Activated CD4-positive, alpha-beta T cell treated with anti-CD3 and anti-CD28 coated beads, Interleukin-2, amount 50 U/mL, for 24 hours (primary cell): ENCODE data around the gene UROC1.

Experiments used
- DNase-seq, 2 donors: peaks; one replicate each; pipeline ENCODE4 v3.0.0-alpha.2; 2020; ENCODE audit warnings: low read depth in 1 of 2, low spot score in 1 of 2

The UROC1 gene

DNA sequence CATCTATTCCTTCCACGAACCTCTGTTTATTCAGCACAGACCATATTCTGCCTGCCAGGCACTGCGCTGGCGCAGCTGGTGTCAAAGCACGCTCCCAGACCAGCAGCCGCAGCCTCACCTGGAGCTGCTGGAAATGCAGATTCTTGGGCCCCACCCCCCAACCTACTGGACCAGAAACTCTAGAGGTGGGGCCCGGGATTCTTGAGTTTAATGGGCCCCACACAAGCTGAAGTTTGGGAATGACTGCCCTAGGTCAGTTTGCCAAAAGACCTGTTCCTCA, 13.4 kb upstream of the UROC1 start:
- DNase-seq = no peak

DNA sequence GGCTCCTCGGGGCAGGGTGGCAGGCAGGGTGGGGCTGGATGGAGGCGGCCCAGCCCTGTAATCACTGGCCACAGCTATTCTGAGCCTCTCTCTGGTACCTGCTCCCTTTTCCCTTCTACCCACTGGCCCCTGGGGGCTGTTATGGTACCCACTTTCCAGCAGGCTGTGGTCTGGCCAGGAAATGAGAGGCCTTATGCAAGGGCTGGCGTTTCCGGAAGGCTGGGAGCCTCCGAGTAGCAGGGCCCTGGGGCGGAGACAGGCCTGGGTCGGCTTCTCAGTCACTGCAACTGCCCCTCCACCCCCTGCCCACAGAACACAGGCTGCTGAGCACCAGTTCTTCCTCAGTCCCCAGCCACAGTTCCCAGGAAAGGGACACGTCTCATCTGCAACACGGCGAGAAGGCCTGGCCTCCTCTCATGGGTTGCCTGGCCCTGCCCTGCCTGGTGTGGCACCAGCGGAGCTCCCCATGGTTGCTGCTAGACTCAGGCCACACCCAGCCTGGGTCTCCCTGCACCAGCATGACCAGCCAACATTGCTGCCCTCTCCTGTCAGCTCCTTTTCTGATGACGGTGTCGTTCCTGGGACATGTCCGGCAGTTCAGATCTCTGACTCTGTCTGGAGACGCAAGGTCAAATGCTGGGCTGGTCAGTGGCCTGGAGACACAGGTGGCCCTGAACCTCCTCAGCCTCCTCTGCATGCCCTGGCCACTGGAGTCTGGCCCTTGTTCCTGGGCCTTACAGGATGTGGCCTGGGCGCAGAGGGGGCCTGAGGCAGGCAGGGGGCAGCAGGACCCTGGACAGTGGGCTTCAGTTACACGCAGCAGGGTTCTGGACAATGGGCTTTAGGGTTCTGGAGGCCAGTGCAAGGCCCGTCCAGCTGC, 12.8 kb upstream of the UROC1 start:
- no peak for DNase-seq

DNA sequence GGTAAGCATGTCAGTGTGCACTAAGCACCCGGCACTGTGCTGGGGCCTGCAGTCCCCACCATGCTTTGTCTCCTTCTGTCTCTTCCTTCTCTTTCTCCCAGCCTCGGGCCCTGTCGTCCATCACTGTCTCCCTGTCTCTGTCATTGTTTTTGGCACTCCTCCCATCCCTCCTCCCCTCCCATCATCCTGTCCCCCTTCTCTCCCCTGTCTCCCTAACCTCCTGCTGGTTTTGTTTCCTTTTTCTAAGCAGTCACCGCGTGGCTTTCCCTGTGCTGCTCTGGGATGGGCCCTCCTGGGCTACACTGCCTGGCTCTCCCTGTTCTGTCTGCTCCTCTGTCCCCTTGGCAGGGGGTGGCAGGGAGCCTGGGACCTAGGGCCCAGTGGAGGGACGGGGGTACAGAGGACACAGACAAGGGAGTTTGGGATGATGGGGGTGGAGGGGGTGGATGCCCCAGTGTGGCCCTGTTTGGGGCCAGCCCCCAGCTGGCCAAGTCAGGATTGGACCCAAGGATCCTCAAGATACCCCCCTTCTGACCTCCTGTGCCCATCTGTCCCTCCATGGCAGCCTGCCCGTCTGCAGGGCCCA, 12.1 kb upstream of the UROC1 start:
- DNase-seq = no peak

DNA sequence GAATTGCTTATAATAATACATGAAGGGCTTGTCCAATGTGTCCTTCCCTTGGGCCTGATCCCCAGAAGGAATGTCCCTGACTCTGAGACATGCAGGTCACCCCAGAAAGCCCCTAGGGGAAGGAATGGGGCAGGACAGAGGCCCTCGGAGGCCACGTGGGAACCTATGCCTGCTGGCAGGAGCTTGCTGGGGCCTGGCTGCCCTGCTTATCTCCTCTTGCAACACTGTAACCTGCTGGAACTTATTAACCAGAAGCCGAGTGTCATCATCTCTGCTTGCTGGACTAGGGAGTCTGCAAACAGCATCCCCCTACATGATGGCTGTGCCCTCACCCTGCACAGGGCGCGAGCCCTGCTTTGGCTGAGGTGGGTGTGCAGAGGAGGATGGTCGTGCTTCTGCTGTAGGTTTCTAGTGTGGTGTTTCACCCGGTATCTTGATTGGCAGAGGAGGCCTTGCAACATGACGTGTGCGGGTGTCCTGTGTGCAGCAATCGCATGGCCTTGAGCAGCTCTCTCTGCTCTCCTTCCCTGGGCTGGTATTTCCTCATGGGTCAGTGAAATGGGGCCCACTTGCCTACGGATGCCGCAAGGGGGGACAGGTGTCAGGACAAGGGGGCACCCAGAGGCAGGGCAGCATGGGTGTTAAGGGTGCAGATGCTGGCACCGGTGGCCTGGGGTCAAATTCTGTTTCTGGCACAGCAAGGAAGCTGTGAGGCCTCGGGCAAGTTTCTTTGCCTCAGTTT, 11.4 kb upstream of the UROC1 start:
- no peak for DNase-seq

DNA sequence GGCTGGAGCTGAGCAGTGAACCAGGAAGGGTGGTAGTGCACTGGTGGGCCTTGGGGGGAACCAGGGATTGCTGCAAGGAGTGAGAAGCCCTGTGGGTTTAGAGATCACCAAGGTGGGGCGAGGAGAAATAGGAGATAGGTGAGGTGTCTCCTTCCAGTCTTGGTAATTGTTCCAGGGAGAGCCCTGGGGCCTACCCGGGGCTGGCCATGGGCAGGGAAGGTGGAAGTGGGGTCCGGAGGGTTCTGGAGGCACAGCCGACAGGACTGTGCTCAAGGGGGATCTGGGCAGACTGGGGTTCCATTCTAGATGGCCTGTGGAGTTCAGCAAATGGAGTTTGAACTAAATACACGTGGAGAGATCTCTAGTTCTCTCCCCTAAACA, 10.8 kb upstream of the UROC1 start:
- DNase-seq = no peak

DNA sequence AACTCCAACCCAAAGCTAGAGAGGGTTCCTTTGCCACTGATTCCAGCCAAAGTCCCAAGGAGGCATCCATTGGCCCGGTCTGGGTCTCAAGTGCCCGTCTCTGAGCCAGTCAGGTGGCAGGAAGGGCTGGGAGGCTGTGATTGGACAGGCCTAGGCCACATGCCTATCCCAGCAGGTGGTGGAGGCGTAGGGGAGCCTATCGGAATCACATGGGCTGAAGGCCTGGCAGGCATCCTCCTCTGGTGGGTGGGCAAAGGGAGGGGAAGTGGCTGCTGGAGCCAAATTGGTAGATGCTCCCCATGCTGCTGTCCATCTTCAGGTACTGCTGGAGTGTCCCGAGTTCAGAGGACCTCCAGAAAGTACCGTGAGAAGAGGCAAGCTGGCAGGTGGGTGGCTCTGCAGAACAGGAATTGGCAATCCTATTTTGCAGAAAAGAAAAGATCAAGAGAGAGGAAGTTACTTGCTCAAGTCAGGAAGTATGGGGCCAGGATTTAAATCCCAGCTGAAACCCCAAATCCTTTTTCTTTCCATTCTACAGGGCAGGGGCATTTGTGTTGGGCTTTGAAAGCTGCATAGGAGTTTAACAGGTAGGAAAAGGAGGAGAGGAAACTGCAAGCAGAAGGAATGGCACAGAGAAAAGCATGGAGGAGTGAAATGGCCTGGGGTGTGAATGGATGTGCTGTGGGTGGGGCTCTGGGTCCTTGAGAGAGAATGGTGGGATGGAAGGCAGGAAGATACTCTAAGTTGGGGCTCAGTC, 10.1 kb upstream of the UROC1 start:
- DNase-seq = no peak

DNA sequence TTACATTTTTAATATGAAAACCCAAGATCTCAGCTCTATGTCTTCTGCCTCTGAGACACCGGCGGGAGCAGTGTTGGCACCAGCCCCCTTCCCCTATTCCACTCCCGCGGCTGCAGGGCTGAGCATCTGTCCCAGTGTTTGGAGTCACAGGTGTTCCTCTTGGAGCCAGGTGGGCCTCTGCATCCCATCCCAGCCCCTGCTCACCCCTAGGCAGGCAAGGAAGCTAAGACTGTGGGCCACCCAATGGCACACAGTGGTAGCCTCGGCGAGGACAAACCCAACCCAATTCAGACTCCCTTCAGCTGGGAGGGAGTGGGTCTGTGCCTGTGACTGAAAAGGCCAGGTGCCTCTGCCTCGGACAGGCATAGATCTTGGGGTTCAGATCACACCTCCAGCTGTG, 9.4 kb upstream of the UROC1 start:
- no peak for DNase-seq

DNA sequence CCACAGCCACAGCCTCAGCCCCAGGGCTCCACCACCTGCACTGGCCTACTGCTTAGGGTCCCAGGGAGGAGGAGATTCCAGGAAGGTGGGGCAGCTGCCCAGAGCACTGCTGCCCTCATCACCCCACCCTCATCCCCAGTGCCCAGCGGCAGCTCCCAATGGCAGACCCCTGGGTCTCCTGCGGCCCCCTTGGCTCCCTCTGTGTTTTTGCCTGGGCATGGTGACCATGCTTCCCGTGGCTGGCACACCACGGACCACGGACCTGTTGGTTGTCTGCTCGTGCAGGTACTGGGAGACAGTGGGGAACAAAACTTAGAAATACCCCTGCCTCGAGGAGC, 9.1 kb upstream of the UROC1 start:
- DNase-seq = no peak

DNA sequence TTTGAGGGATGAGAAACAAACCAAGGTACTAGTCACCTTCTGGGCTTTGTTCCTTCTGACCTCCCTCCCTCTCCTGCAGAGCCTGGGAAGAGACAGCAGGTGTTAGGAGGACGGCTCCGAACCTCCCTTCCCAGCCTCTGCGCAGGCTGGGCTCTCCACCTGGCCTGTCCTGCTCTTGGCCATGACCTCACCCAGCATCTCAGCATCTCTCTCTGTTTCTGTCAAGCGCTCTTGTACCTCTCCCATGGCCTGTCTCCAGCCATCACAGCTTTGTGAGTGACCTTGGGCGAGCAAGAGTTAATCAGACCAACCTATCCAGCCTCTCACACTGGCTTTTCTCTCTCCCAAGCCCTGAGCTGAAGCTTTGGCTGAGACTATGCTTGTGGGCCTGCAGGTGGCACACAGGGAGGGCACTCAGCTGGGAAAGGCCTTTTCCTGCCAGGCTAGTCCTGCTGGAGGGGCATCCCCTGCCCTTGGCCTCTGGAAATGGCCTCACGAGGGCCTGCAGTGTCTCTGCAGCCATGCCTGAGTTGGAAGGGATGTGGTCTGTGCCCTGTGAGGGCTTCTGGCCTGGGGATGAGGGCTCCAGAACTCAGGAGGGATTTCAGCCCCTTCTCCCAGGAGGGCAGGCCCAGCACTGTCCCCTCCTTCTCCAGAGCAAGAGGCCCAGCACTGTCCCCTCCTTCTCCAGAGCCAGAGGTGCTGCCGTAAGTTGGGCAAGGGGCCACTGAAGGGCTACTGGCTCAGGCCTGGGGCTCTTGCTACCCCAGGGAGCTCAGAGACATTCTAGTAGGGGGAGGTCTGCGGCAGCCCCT, 8.5 kb upstream of the UROC1 start:
- no peak for DNase-seq

DNA sequence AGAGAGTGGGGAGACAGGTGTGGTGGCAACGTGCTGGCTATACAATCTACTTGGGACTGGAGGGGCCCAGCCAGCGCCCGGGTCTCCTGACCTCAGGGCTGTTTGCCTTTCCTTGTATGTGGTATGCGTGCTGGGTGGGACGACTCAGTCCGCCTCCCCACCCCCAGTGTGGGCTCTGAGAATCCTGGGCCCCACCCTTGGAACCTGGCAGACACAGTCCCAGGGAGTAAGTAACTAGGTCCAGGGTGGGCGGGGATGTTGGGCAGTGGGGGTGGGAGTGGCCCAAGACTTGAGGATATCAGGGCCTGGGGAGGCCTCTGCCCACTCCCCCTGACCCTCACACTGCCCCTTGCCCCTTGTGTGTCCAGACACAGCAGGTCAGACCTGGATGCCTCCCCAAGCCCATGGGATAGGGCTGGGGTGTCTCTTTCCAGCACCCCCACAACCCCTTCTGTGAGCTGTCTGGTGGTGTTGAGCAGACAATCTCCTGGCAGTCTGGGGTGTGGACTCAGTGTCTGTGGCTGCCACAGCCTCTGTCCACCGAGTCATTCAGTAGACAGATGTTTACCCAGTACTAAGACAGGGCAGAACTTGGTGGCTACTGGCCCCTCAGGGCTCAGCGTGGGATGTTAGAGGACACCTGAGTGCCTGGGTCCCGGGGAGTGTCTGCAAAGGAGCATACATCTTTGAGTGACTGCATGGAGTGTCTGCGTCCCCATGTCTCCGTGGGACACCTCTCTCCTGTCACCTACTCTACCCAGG, 7.7 kb upstream of the UROC1 start:
- no peak for DNase-seq

DNA sequence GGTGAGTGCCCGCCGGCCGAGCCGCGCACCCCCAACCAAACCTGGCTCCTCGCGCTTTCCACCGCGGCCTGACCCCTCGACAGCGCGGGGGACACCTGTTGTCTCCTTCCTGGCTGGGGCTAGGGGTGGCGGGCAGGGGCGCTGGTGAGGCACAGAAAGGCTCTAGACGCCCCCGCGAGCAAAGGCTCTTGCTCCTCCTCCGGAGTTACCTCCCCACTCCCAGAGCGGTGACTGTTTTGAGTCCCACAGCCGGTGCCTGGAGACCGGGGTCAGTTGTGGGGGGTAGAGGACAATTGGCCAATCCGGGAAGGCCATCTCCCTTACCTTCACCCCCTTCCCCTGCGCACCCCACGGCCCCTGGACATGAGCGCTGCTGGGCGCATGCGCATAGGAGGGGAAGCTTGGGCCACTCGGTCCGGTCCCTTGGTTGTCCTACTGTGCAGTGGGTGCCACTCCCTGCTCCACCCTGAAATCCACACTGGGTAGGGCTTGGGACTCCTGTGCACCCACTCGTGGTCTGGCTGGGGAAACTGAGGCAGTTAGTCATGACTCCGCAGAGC, 6.9 kb upstream of the UROC1 start:
- no peak for DNase-seq

DNA sequence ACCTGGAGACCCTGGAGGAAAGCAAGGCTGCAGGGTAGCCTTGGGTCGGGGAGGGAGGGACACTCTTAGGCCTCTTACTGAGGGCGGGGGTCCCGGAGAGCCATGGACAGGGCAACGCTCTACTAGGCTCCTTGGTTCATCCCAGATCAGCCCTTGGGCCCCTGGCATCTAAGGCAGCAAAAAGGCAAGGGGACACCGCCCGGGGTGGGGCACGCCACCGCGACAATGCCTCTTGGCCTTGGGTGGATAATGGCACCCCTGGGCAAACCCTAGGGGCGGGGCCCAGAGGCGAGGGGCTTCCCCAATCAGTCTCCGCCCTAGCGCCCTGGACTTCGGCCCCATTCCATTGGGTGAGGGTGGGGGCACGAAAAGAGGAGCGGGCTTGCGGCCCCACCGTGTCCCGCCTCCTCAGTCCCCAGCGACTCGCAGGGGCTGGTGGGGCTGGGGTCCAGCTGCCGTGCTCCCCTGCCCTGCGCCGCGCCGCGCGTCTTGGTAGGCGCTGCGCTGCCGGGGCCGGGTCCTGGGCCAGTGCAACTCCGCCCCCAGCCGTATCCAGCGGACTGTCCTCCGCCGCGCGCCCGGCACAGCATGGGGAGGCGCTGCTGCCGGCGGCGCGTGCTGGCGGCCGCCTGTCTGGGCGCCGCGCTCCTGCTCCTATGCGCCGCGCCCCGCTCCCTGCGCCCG, 6.3 kb upstream of the UROC1 start, which contains the start of gene CHST13:
CHST13 (plus strand) TSS at position 411 of the 684 bp plus-strand sequence; CDS start at position 589, 178 bp downstream.
- no peak for DNase-seq

DNA sequence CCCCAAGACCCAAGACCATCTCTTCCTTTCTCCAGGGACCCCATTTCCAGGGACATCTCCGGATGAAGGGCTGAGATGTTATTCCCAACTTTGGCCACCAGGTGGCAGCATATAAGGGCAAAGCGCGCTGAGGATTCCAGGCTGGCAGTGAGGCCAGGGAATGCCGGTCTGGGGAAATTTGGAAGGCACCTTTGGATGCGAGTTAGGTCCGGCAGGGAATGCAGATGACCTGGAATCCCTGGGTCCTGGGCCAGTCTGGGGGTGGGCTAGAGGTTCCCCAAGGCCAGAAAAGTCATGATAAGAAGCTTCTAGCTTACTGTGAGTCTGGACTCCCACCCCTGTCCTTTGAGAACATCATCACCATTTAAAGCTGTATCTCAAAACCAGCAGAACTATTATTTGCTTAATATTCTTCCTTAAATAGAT, 4.8 kb upstream of the UROC1 start:
- DNase-seq = peak; percentile 13 to 39

DNA sequence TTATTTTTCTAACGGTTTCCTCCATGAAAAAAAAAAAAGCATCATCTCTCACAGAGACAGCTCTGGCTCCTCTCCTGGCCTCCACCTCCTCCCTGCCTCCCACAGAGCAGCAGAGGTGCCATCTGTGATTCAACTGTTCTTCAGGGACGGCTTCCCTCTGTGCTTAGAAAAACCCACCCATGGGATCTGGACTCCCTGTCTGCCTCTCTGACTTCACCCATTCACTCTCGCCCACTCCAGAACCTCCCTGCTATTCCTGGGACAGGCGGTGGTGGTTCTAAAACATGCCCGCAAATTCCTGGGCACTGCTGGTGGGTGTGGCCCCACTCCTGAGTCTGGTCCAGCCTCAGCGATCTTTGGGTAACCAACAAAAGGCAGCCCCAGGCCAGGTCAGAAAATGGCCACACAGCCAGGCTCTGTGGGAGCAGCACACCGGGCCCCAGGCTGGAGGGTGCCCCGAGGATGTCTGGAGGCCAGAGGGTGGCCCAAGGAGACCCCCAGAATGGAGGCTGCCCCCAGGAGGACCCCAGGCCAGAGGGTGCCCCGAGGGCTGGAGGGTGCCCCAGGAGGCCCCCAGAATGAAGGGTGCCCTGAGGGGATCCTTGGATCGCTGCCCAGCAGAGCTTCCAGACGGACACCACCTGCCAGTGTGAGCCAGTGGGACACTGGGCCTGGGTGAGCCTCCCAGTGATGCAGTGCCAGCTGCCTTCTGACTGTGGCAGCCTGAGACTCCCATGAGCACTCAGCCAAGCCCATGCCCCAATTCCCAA, 3.7 kb upstream of the UROC1 start:
- no peak for DNase-seq

DNA sequence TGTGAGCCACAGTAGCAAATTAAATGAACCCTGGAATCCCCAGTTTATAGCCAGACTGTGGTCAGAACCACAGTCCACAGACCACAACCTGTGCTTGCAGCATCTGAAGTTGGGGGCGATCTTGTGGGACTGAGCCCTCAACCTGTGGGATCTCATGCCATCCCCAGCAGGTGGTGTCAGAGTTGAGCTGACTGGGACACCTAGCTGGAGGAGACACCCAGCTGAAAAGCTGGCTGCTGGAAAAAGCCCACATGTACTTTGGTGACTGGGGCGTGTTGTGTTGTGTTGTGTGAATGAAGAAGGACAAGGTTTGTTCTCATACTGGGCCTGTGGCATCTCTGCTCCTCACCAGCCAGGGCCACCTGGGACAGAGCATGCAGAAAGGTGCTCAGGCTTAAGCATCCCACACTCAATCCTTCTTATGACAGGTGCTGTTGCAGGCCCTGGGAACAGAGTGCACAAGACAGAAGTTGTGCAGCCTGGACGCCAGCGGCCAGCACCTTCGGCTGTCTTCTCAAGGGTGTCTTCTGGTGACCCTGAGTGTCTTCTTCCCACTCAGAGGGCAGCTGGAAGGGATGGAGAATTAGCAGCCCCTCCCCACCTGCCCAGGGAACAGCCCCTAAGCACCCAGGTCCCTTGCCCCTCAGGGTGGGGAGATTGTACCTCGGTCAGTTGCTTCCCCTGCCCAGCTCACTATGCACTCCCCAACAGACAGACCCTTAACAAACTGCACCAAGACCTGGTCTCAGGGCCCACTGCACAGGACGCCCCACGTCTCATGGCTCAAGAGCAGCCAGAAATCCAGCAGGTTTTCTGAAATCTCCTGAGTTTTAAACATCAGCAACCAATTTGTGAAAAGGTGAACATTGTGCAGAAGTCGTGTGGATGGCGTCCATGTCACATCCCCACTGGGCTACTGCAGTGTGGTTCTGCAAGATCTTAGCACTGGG, 2.2 kb upstream of the UROC1 start:
- no peak for DNase-seq

DNA sequence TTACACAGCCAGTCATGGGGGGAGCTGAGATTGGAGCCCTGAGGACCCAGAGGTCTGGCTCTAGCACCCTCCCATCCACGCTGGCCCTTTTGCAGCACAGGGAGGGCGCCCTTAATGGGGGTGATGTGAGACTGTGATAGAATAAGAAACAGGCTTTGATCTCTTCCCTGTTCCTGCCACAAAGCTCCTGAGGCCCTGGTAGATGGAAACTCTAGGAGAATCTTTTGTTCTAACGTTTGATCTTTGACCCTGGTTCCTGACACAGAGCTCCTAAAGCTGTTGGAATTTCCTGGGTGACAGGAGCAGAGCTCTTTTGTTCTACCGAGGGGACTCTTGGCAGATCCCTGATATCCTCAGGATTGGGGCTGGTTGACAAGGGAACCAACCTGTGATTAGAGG, 1.2 kb upstream of the UROC1 start:
- no peak for DNase-seq
